ENCODE data around the gene ZCCHC4.
"Not testable (repeated sequence)": the region's sequence is repeated elsewhere in the genome, so short reads cannot be mapped to it uniquely, and the experiment has no call there.

Gene ZCCHC4

DNA sequence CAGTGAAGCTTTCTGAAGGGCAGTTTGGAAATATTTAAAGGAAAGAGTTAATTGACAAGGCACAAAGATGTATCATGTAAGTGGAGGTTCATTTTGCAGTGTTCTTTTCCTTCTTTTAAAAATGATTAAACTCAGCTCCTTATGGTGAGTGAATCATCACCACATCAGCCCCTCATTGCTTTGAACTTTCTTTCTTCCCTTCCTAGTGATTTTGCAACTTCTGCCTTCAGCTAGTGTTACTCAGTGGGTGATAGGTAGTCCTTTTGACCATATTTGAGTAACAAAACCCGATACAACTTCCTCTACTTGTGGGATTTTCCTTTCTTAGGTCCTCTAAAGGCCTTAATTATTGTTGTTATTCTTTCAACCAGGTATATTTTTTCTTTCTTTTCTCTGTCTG lies 8.2 kb downstream of the ZCCHC4 start:
- DNase-seq, result peak; percentile 74

DNA sequence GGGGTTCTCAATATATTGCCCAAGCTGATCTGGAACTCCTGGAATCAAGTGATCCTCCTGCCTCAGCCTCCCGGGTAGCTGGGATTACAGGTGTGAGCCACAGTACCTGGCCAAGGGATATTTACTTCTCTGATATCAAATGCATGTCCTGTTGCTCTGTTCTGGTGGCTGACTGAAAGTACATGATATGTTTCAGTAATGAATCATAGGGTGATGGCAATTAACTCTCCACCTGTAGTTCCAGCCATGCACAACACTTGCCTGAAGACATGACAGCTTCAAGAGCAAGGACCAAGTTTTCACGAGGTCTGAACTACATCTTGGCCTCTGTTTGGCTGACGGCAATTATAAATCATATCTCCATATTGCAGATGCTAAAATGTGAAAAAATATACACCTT lies 9.1 kb downstream of the ZCCHC4 start:
- DNase-seq, result peak; percentile 26

DNA sequence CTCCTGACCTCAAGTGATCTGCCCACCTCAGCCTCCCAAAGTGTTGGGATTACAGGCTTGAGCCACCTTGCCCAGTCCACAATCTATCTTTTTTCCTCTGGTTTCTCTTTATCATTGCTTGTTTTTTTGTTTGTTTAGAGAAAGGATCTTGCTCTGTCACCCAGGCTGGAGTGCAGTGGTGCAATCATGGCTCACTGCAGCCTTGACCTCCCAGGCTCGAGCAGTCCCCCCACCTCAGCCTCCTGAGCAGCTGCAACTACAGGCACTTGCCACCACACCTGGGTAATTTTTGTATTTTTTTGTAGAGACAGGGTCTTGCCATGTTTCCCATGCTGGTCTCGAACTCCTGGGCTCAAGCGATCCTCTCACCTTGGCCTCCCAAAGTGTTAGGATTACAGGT lies 15.9 kb downstream of the ZCCHC4 start:
- not testable (repeated sequence) for DNase-seq

DNA sequence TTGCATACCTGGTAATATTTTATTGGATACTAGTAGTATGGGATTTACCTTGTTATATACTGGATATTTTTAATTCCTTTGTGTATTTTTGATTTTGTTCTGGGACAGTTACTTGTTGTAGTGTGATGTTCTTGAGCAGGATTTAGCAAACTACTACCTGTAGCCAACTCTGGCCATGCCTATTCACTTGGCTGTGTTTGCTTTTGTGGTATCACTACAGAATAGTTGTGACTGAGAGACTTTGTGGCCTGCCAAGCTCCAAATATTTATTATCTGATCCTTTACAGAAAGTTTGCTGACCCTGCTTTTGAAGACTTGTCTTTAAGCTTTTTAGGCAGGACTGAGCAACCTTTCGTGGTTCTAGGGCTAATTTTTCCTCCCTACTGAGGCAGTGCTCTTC lies 17.8 kb downstream of the ZCCHC4 start:
- DNase-seq, result no peak

DNA sequence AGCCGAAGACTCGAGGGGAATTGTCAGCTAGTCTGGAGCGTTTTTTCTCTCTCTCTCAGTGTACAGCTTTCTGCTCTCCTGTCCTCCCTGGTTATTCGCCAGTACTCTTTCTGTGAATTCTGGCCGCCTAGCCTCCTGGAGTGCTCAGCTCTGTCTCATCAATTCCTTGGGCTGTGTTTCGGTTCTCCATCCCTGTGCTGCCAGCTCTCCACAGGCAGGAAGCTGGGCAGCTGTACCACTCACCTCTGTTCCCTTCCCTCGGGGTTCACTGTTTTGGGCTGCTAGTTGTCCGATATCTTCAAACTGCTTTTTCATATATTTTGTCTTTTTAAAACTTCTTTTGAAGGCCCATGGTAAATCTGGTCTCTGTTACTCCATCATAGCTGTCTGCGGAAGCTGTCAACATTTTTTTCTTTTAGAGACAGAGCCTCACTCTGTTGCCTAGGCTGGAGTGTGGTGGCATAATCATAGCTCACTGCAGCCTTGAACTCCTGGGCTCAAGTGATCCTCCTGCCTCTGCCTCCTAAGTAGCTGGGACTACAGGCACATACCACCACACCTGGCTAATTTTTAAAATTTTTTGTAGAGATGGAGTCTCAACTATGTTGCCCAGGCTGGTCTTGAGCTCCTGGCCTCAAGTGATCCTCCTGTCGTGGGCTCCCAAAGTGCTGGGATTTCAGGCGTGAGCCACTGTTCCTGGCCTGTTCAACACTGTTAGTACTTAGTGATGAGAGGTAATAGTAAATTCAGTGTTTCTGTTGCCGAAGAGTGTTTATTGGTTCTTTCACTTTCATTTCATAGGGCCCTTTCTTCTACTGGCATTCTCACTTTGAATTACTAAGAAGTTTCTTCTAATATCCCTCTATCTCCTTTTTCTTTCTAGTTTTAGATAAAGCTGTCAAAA lies 18.6 kb downstream of the ZCCHC4 start:
- DNase-seq, result peak; percentile 43

DNA sequence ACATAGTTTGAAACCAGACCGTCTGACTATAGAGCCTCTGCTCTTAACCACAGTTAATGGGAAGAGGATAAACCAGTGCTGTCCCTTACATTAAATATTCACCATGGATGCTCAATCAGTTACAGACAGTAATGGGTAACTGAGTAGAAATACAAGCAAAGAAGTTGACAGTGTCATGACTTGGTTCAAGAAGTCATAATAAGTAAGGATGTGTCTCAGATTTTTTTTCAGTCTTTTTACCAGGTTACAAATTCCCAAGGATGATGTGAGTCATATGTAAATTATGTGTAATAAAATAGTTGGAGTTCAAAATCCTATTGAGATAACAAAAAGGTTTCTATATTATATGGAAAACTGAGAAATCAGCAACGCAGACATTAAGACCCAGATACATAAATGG lies 31.1 kb downstream of the ZCCHC4 start:
- no peak for DNase-seq

DNA sequence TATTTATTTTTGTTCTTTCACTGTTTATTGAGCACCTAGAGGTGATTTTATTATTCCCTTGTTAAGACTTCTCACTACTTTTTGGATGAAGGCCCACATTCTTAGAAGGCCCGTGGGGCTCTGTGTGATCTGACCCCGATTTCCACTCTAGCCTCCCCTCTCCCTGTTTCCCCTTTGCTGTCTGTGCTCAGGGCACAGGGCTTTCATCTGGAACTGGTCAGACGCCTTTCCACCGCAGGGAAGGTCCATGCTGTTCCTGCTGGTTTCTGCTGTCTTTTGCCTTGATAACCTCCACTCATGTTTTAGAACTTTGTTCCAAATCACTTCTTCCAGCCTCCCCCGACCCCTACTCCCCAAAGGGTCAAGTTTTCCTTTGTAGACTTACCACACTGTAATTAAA lies 33.2 kb downstream of the ZCCHC4 start:
- DNase-seq, result no peak

DNA sequence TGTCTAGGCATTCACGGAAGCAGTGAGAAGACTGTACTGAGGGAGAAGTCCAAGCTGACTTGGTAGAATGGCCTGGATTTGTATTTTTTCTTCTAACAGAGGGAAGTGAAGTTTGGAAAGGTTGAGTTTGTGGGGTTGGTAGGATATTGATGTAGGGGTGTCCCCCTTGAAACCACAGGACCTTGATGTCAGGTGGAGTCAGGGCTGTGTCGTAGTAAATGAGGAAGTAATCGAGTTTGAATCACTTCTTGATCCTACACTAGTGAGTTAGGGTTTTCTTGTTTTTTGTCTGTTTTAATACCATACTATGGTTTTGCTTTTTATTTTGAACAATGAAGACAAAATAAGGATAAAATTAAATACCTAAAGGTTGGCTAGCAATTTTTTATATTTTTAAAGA lies 34.3 kb downstream of the ZCCHC4 start:
- no peak for DNase-seq

DNA sequence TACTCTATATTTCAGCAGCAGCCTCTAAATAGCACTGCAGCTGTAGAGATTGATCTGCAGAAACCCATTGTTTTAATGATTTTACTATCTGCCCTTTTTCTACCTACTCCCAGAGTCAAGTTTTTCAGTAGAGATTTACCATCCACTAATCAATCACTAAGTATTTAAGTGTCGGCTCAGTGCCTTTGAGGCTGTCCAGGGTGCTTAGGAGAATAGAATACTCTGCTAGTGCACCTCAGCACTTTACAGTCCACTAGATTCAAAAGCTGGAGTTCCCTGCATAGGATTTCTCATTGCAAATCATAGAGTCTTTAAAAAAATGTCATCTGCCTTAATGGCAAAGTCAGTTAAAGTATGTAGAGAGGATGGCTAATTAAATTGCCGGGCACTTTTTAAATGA lies 34.9 kb downstream of the ZCCHC4 start:
- DNase-seq, result no peak

DNA sequence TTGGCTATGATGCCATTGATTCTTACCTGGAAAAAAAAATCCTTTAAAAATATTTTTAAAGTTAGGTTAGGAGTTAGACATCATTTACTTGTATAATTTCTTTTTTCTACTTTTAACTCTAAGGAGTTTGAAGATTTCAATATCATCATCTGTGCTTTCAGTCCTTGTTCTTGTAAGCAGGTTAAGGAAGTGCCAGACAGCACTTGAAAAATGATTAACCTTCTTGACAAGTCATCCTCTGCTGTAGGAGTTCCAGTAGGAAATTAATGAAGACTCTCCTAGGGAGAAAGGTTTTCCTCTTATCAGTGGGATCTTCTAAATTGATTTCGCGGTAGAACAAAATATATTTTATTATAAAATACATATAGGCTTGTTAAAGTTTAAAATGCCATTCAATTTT lies 35.4 kb downstream of the ZCCHC4 start:
- no peak for DNase-seq

DNA sequence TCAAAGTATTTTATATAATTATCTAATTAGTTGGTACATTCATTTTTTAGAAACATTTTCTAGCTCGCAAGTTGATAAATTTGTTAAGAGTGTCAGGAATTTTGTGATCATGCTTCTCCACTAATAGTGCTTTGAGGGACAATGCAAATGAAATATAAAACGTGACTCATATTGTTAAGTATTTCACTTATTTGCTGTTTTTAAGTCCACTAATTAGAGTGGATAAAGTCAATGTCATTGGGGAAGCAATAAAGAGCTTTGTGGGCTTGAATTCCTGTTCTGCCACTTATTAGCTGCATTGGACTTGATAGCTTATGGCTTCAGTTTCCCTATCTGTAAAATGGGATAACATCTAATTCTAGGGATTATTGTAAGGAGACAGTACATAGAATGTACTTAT lies 38.0 kb downstream of the ZCCHC4 start:
- no peak for DNase-seq

DNA sequence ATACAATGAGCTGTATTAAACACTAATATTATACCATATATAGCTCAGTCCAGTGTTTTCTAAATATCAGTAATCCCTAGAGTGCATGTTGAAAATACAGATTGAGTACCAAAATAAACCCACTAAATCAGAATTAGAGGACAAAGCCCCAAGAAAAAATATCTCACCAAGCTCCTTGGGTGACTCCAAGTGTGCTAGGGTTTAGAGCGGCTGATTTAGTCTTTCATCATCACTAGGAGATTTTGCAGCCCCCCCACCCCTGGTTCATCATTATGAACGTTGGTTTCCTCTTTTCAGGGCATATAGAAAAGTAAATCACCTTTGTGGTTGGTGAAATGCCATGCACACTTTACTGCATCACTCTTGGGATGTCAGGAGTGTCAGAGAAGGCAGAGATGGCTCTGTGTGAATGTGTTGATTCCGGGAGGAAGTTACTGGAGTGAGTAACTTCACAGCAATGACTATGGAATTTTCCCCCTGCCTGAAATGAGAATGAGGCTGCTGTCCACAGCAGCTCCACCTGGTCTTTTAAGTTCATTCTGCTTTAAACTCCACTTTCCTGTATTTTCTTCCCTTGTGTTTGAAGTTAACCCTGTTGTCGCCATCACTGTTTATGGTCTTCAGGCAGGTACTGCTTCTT lies 39.3 kb downstream of the ZCCHC4 start:
- DNase-seq, result no peak

DNA sequence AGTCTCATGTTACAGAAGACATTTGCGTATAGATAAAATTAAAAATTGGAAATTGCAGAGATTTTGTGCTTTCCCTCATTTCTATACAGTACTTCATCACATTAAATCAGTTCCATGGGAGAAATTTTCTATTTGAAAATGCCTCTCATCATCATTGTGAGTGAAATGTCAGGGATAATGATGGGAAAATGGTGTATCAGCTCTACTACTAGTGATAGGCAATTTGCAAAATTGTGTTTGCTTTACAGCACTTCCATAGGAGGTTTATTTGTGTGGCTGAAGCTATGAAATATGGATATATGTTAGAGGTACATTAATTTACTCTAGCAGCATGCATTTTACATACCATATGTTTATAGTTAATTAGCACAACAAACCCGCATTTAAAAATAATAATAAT lies 43.5 kb downstream of the ZCCHC4 start:
- no peak for DNase-seq

DNA sequence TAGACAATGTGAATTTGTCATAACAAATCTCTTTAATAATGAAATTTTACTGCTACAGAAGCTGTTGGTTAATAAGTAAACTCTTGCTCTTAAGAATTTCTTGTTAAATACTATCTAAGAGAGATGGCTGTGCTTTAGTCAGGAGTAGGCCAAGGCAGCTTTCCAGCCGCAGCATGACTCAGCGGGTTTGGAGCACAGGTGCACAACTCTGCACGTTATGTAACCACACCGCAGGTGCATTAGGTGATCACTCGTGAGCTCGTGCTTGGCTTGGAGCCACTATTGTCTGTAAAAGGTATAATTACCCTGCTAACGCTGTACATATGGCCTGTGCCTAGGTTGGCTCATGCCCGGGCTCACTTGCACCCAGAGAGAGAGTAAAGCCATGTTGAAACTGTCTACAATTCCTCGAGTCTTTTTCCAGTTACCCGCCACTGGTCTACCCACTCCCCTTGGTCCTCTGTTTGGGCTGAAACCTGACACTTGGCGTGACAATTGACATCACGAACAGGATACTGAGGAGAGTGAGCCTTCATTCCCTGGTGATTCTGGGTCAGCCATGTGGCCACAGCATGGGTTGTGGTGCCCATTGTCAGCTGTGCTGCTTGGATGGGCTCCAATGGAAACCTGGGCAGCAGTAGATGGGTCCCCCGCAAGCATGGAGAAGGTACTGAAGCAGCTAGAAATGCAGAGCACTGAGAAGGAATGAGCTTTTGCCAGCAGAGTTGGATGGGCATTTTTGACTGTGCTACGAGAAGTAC lies 46.1 kb downstream of the ZCCHC4 start:
- no peak for DNase-seq

DNA sequence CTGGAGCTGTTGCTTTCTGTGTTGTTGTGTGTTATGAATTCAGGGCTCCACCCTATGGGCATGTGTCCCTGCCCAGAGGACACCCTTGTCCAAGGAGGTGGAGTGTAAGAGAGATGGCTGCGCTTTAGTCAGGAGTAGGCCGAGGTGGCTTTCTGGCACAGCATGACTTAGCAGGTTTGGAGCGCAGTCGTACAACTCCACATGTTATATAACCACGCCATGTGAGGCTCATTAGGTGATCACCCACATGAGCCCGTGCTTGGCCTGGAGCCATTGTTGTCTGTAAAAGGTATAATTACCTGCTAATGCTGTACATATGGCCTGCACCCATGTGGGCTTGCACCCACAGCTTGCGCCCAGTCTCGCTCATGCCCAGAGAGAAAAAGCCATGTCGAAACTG lies 48.7 kb downstream of the ZCCHC4 start:
- DNase-seq, result no peak

DNA sequence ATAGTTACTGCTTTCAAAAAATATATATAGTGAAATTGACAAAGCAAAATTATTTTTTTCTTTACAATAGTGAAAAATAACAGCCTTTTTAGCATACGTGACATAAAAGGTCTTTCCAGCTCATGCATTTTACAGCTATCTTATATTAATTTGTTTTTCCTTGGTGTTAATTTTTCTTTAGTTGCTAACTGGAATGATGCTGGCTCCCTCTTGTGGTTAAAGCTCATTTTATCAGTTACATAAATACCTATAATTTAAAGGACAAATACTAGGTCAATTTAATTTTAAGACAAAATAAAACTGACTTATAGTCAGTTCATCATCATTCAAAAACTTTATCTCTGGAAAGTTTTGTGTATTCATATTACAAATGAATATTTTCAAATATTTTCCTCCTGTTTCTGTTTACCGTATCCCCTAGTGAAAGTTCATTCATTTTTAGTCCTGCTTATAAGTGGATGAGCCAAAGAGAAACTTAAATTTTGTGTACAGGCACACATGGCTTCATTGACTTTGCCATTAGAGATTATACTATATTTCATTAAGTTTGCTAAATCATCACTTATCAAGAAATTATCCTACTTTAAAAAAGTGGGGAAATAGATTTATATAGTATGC lies 54.5 kb downstream of the ZCCHC4 start:
- peak; percentile 41 for DNase-seq

DNA sequence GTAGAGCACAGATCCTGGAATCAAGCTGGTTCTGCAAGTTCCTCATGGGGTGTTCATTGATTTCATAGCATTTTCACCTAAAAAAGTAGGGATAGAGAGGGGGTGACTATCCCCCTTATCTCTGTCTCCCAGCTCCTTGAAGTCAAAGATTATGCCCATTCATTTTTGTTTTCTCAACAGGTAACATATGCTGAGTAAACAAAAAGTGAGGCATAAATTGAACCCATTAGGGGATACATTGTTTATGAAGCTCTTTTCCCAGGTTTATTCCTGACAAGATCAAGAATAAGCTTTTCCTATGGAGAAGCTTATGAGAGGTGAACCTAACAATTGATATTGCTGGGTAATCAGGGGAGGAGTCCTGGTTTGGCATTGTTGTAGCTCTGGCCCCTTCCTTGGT lies 55.3 kb downstream of the ZCCHC4 start:
- no peak for DNase-seq

DNA sequence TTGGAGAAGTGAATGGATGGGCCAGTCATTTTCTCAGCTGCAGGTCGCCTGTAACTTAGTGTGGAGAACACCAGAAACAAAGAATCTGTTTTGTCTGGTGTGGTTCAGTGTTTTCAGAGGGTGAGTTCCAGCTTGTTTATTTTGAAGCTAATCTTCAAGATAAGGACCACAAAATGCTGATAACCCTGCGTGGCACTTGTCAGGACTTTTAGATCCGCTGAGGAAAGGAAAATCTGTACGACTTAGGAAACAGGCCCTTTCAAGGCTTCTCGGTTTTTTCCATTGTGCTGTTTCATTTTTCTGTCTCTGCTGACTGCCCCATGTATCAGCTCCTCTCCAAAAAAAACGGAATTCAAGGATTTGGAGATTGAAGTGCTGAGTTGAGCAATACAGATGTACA lies 55.7 kb downstream of the ZCCHC4 start:
- DNase-seq, result no peak

DNA sequence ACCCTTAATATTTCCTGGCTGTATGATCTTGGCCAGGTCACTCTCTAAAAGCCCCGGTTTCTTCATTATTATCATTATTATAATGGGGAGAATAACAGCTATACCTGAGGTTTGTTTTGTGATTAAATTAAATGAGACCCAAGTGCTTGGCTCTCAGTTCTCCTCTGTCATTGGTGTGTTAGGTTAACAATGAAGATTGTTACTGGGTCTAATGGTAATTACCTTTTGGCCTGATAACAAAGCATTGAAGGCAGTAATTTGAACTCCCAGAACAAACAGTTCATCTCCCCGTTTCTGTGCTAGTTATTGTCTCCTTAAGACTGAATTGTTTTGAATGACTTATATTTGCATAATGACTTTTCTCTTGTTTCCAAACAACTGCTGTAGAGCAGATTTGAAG lies 57.7 kb downstream of the ZCCHC4 start:
- DNase-seq, result no peak

DNA sequence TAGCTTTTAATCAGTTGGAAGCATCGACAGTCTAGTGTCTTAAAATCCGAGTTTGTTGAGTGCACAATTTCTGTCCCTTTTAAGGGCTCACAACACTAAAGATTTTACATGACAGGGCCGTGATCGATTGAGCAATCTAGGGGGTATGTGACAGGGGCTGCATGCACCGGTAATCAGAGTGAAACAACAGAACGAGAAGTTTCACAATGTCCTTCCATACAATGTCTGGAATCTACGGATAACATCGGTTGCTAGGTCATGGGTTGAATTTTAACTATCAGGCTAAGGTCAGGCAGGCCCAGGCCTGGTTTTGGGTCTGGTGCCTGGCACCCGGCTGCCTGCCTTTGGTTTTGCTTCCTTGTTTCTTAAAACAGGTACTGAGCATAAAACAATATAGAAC lies 60.0 kb downstream of the ZCCHC4 start:
- DNase-seq, result not testable (repeated sequence)

DNA sequence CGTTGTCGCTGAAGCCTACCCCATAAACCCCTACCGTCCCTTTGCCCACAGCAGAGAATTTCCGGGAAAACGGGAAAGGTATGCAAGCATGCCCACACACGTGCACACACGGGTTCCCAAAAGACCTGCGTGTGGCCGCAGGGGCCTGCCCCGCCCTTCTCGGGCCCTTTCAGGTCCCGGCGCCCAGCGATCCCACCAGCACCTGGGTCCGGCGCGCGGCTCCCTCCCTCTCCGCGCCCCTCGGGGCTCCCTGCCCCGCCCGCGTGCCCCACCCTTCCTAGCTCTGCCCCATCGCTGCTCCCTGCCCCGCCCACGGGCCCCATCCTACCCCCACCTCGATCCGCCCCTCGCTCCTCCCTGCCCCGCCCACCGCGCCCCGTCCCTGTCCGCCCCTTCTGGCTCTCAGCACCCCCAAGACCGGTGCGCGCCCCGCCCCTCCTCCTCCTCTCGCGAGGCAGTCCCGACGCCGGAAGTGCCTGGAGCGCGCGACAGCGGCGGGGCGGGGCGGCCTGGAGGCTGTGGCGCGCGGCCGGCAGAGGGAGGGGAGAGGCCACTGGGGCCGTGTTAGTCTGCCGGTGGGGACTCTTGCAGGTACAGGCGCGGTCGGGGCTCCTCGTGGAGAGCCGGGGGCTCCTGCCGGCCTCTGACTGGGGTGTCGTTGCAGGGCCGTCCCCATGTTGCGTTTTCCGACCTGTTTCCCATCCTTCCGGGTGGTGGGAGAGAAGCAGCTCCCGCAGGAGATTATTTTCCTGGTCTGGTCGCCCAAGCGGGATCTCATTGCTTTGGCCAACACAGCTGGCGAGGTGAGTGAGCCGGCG lies 64.4 kb downstream of the ZCCHC4 start, which contains the start of gene ANAPC4:
Gene ANAPC4 (plus strand): TSS at position 510 of the 818 bp plus-strand sequence. CDS start 165 bp downstream, at position 675.
- peak; percentile 98 for DNase-seq

All from activated CD4-positive, alpha-beta T cell treated with anti-CD3 and anti-CD28 coated beads, Interleukin-2, amount 50 U/mL, for 16 hours (primary cell).